GM23338 (cell line): ENCODE measurements around the gene DRC1. TPM values are rescaled to one million over a fixed set of nuclear protein-coding genes. Genes with fewer than 3 reads are reported as not detected.
A peak's percentile ranks its signal among the peaks of the same experiment; 100 is the strongest.

Source experiments
- ATAC-seq: fragments of 200-7000 bp; cut with Tn5 transposase; 3 replicates; pipeline ENCODE4 v1.9.1; 2020
- DNase-seq: peaks from one replicate; pipeline ENCODE4 v3.0.0-alpha.2; 2015; ENCODE audit warnings: low spot score
- H2AFZ ChIP-seq: fragments of 200-600 bp; sonication (generic); 2 replicates; pipeline ENCODE4 v1.8.0; 2016; ENCODE audit warnings: antibody characterized with exemption, mild to moderate bottlenecking, moderate library complexity
- H3F3A ChIP-seq: fragments of 200-600 bp; sonication (generic); replicated peaks from 2 replicates; pipeline ENCODE4 v1.8.0; 2017; ENCODE audit warnings: antibody characterized with exemption, mixed run types, low read depth
- H3K27ac ChIP-seq: fragments of 200-600 bp; sonication (generic); 2 replicates; pipeline ENCODE4 v1.6.1; 2016; ENCODE audit warnings: low read depth
- H3K27me3 ChIP-seq: fragments of 200-600 bp; sonication (generic); 2 replicates; pipeline ENCODE4 v1.8.0; 2016; ENCODE audit warnings: mild to moderate bottlenecking, mixed run types, moderate library complexity; ENCODE audit not compliant: insufficient read depth
- H3K36me3 ChIP-seq: fragments of 200-600 bp; sonication (generic); 2 replicates; pipeline ENCODE4 v1.8.0; 2016; ENCODE audit warnings: mild to moderate bottlenecking; ENCODE audit not compliant: insufficient read depth
- H3K4me1 ChIP-seq: fragments of 200-600 bp; sonication (generic); 2 replicates; pipeline ENCODE4 v1.8.0; 2016; ENCODE audit warnings: mild to moderate bottlenecking, moderate library complexity; ENCODE audit not compliant: insufficient read depth
- H3K4me2 ChIP-seq: fragments of 200-600 bp; sonication (generic); 2 replicates; pipeline ENCODE4 v1.7.1; 2017; ENCODE audit warnings: mixed run types
- H3K4me3 ChIP-seq: fragments of 200-600 bp; sonication (generic); 2 replicates; pipeline ENCODE4 v1.6.1; 2016; ENCODE audit warnings: mixed run types
- H3K79me2 ChIP-seq: fragments of 200-600 bp; sonication (generic); replicated peaks from 2 replicates; pipeline ENCODE4 v1.8.0; 2017; ENCODE audit warnings: mild to moderate bottlenecking; ENCODE audit not compliant: insufficient read depth
- H3K9me2 ChIP-seq: fragments of 200-600 bp; sonication (generic); 2 replicates; pipeline ENCODE4 v1.8.0; 2017; ENCODE audit not compliant: insufficient read depth
- H4K20me1 ChIP-seq: fragments of 200-600 bp; sonication (generic); replicated peaks from 2 replicates; pipeline ENCODE4 v1.8.0; 2017; ENCODE audit warnings: mild to moderate bottlenecking; ENCODE audit not compliant: insufficient read depth
- H3K27ac Mint-ChIP-seq: 2 replicates; pipeline ENCODE4 v1.8.0; 2020; ENCODE audit warnings: inconsistent platforms, mild to moderate bottlenecking, moderate library complexity, mixed read lengths
- H3K27me3 Mint-ChIP-seq: 3 replicates; pipeline ENCODE4 v1.8.0; 2022; ENCODE audit warnings: low read depth, mild to moderate bottlenecking, moderate library complexity, mixed read lengths, inconsistent platforms; ENCODE audit not compliant: insufficient read depth, poor library complexity
- H3K36me3 Mint-ChIP-seq: 3 replicates; pipeline ENCODE4 v1.8.0; 2021; ENCODE audit warnings: low read depth, mild to moderate bottlenecking, inconsistent platforms, moderate library complexity, mixed read lengths
- H3K4me1 Mint-ChIP-seq: 3 replicates; pipeline ENCODE4 v1.8.0; 2020; ENCODE audit warnings: mild to moderate bottlenecking, inconsistent platforms, mixed read lengths
- H3K4me3 Mint-ChIP-seq: 3 replicates; pipeline ENCODE4 v1.8.0; 2021; ENCODE audit warnings: moderate library complexity, mild to moderate bottlenecking, inconsistent platforms, mixed read lengths
- H3K9me3 Mint-ChIP-seq: 3 replicates; pipeline ENCODE4 v1.8.0; 2020; ENCODE audit warnings: moderate library complexity, mild to moderate bottlenecking, inconsistent platforms, mixed read lengths
- CTCF ChIP-seq, 2 experiments: fragments of 200-600 bp in 1 of 2; sonication (generic) in 1 of 2; conservative IDR thresholded peaks; 2 replicates each; pipeline versions ENCODE4 v1.5.1 to v1.6.1; 2016 to 2017; ENCODE audit warnings: antibody characterized with exemption in 2 of 2, low read depth in 2 of 2, mild to moderate bottlenecking in 2 of 2, moderate library complexity in 1 of 2
- EZH2 ChIP-seq: fragments of 200-600 bp; sonication (generic); IDR thresholded peaks from one replicate; pipeline ENCODE4 v1.8.0; 2017; ENCODE audit warnings: antibody characterized with exemption, mild to moderate bottlenecking, low read depth; ENCODE audit not compliant: unreplicated experiment
- EZH2phosphoT487 ChIP-seq: fragments of 200-600 bp; sonication (generic); IDR thresholded peaks from one replicate; pipeline ENCODE4 v1.8.1; 2018; ENCODE audit warnings: antibody characterized with exemption; ENCODE audit not compliant: unreplicated experiment
- JUNB ChIP-seq: IDR thresholded peaks from one replicate; pipeline ENCODE4 v1.6.1; 2016; ENCODE audit warnings: antibody characterized with exemption; ENCODE audit not compliant: unreplicated experiment
- NANOG ChIP-seq: IDR thresholded peaks from 2 replicates; pipeline ENCODE4 v1.6.1; 2016; ENCODE audit warnings: antibody characterized with exemption, borderline replicate concordance
- POLR2AphosphoS5 ChIP-seq: IDR thresholded peaks from 2 replicates; pipeline ENCODE4 v1.6.1; 2016; ENCODE audit warnings: antibody characterized with exemption, low read depth
- REST ChIP-seq: IDR thresholded peaks from one replicate; pipeline ENCODE4 v1.6.1; 2018; ENCODE audit warnings: antibody characterized with exemption; ENCODE audit not compliant: unreplicated experiment
- STAT1 ChIP-seq: IDR thresholded peaks from one replicate; pipeline ENCODE4 v1.6.1; 2016; ENCODE audit warnings: antibody characterized with exemption; ENCODE audit not compliant: unreplicated experiment
- ZNF331 ChIP-seq: fragments of 250-450 bp; sonication (Bioruptor Pico); IDR thresholded peaks from 2 replicates; pipeline ENCODE4 v1.5.0; 2020; ENCODE audit warnings: low read depth, mild to moderate bottlenecking, moderate library complexity
- ZNF462 ChIP-seq: fragments of 250-450 bp; sonication (Bioruptor Pico); IDR thresholded peaks from 2 replicates; pipeline ENCODE4 v1.5.0; 2020; ENCODE audit warnings: mild to moderate bottlenecking, moderate library complexity
- polyA plus RNA-seq: library from polyadenylated mRNA; unstranded; fragments of >200 nt; fragmentation: Nextera tagmentation; extraction: Ambion mirVana; gene quantifications from 2 replicates; pipeline ENCODE4 v1.2.1, GENCODE V29; 2016
- total RNA-seq: library from RNA; depleted of rRNA; stranded (reverse); fragments of >200 nt; shearing (Covaris generic); gene quantifications from 2 replicates; pipeline ENCODE4 v1.2.3, GENCODE V29; 2014
- TF ChIP-seq, protein P1 (sequence below): IDR thresholded peaks from 2 replicates; pipeline ENCODE4 v1.6.1; 2016; ENCODE audit warnings: antibody characterized with exemption

Gene DRC1
- total and polyA plus RNA-seq, 2 experiments from 2014 or later, result 0.45 TPM; not detected in 1

- no peak for TF ChIP-seq CTCF (conservative IDR thresholded peaks at IDR 0.05; ENCODE audit: low read depth in 2 of 2)
- TF ChIP-seq STAT1, result no peak
- TF ChIP-seq, protein P1, sequence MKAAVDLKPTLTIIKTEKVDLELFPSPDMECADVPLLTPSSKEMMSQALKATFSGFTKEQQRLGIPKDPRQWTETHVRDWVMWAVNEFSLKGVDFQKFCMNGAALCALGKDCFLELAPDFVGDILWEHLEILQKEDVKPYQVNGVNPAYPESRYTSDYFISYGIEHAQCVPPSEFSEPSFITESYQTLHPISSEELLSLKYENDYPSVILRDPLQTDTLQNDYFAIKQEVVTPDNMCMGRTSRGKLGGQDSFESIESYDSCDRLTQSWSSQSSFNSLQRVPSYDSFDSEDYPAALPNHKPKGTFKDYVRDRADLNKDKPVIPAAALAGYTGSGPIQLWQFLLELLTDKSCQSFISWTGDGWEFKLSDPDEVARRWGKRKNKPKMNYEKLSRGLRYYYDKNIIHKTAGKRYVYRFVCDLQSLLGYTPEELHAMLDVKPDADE, result no peak
- no peak for TF ChIP-seq EZH2phosphoT487
- TF ChIP-seq ZNF331 (CRISPR knock-in tag), result no peak
- TF ChIP-seq EZH2, result no peak
- no peak for TF ChIP-seq REST
- TF ChIP-seq NANOG, result no peak
These were observed 55.5 kb downstream of the DRC1 start (continued) for GRCh38 chr2:26457251-26457666.

GRCh38 chr2:26457695-26458364 is 56.1 kb downstream of the DRC1 start:
- H3K9me2 ChIP-seq, result no peaks in the 10 kb centered on the region
- H3K79me2 ChIP-seq, result no peaks in the 10 kb centered on the region
- ATAC-seq (no peak), DNase-seq (no peak)
- no peaks in the 10 kb centered on the region for H4K20me1 ChIP-seq
- peak overlapping the region; percentile 52; the same call in 1 of the 2 replicates for H2AFZ ChIP-seq
- no peak overlapping the region for H3K4me3 Mint-ChIP-seq
- no peaks in the 10 kb centered on the region for H3K36me3 ChIP-seq
- peaks cover 12% of the 10 kb centered on the region for H3K4me1 Mint-ChIP-seq
- no peaks in the 10 kb centered on the region for H3K4me1 ChIP-seq
- no peak overlapping the region for H3K4me3 ChIP-seq
- H3K4me2 ChIP-seq, result no peak overlapping the region
- H3K27ac Mint-ChIP-seq, result no peak overlapping the region
- H3K27me3 ChIP-seq, result no peaks in the 10 kb centered on the region
- peaks cover 17% of the 10 kb centered on the region for H3K27me3 Mint-ChIP-seq
- no peak overlapping the region for H3K27ac ChIP-seq
- no peaks in the 10 kb centered on the region for H3K9me3 Mint-ChIP-seq
- H3K36me3 Mint-ChIP-seq, result no peaks in the 10 kb centered on the region
- no peaks in the 10 kb centered on the region for H3F3A ChIP-seq
- no peak for TF ChIP-seq EZH2phosphoT487
- no peak for TF ChIP-seq STAT1
- no peak for TF ChIP-seq POLR2AphosphoS5
- TF ChIP-seq ZNF331 (CRISPR knock-in tag), result no peak
- TF ChIP-seq NANOG, result no peak
- TF ChIP-seq ZNF462 (CRISPR knock-in tag), result no peak
- TF ChIP-seq EZH2, result no peak
- TF ChIP-seq JUNB, result no peak
